Naive thymus-derived CD4-positive, alpha-beta T cell (primary cell): ENCODE results near the gene IL3. TPM values are rescaled to one million over a fixed set of nuclear protein-coding genes. Genes with fewer than 3 reads are reported as not detected.

ENCODE experiments used
- ATAC-seq: fragments of 150-1000 bp; cut with Tn5 transposase; 2 replicates; pipeline ENCODE4 v1.10.0; 2021; ENCODE audit warnings: mild to moderate bottlenecking, moderate library complexity
- CTCF ChIA-PET: fragments of 350-600 bp; sonication (Branson Sonifier 250); formaldehyde crosslinking; loops from one replicate; lab custom pipeline; 2021; ENCODE audit warnings: antibody characterized with exemption; lab: Charles Lee
- POLR2A ChIA-PET: fragments of 350-600 bp; sonication (Branson Sonifier 250); formaldehyde crosslinking; loops from one replicate; lab custom pipeline; 2021; ENCODE audit warnings: antibody characterized with exemption, inconsistent platforms; lab: Charles Lee
- DNase-seq, 9 donors: peaks; one replicate each; pipeline versions ENCODE4 v3.0.0 to v3.0.0-alpha.2; 2020 to 2022; ENCODE audit warnings: mixed read lengths in 1 of 9
- H3K27ac ChIP-seq: one replicate; pipeline ENCODE4 v1.7.0; 2013; ENCODE audit warnings: mild to moderate bottlenecking, low read depth, low read length, moderate library complexity
- H3K27me3 ChIP-seq, 2 donors: one replicate each; pipeline ENCODE4 v1.7.0; 2013; ENCODE audit warnings: low read length in 2 of 2, mild to moderate bottlenecking in 2 of 2, moderate library complexity in 2 of 2; ENCODE audit not compliant: control insufficient read depth in 2 of 2, insufficient read depth in 2 of 2
- H3K36me3 ChIP-seq, 3 experiments: 1 replicate in 2 of 3; 2 replicates in 1 of 3; pipeline ENCODE4 v1.7.0; 2013; ENCODE audit warnings: low read length in 3 of 3, mild to moderate bottlenecking in 3 of 3, moderate library complexity in 1 of 3; ENCODE audit not compliant: insufficient read depth in 3 of 3, control insufficient read depth in 2 of 3
- H3K4me1 ChIP-seq, 2 donors: one replicate each; pipeline ENCODE4 v1.7.0; 2013; ENCODE audit warnings: low read length in 2 of 2, mild to moderate bottlenecking in 2 of 2, moderate library complexity in 1 of 2; ENCODE audit not compliant: control insufficient read depth in 2 of 2, insufficient read depth in 2 of 2
- H3K4me3 ChIP-seq: 2 replicates; pipeline ENCODE4 v1.7.0; 2013; ENCODE audit warnings: mild to moderate bottlenecking, low read length
- H3K9me3 ChIP-seq, 3 experiments: 1 replicate in 2 of 3; 2 replicates in 1 of 3; pipeline ENCODE4 v1.7.0; 2013; ENCODE audit warnings: low read length in 3 of 3; ENCODE audit not compliant: control insufficient read depth in 2 of 3
- H3K27ac Mint-ChIP-seq, 9 donors: one replicate each; pipeline ENCODE4 v1.8.0; 2020 to 2022; ENCODE audit warnings: mixed read lengths in 9 of 9, mild to moderate bottlenecking in 8 of 9, moderate library complexity in 5 of 9, inconsistent platforms in 2 of 9
- H3K27me3 Mint-ChIP-seq, 5 donors: one replicate each; pipeline ENCODE4 v1.8.0; 2021 to 2022; ENCODE audit warnings: mixed read lengths in 5 of 5, mild to moderate bottlenecking in 1 of 5
- H3K36me3 Mint-ChIP-seq, 5 donors: one replicate each; pipeline ENCODE4 v1.8.0; 2020 to 2022; ENCODE audit warnings: mixed read lengths in 5 of 5, mild to moderate bottlenecking in 3 of 5, inconsistent platforms in 1 of 5
- H3K4me1 Mint-ChIP-seq, 7 donors: one replicate each; pipeline ENCODE4 v1.8.0; 2020 to 2022; ENCODE audit warnings: mixed read lengths in 7 of 7, mild to moderate bottlenecking in 3 of 7, inconsistent platforms in 1 of 7
- H3K4me3 Mint-ChIP-seq, 10 donors: one replicate each; pipeline ENCODE4 v1.8.0; 2020 to 2022; ENCODE audit warnings: mild to moderate bottlenecking in 10 of 10, mixed read lengths in 10 of 10, moderate library complexity in 6 of 10, inconsistent platforms in 2 of 10
- H3K9me3 Mint-ChIP-seq, 11 donors: one replicate each; pipeline ENCODE4 v1.8.0; 2020 to 2022; ENCODE audit warnings: mixed read lengths in 11 of 11, mild to moderate bottlenecking in 4 of 11, inconsistent platforms in 1 of 11, moderate library complexity in 1 of 11
- intact Hi-C, 2 donors: fragments of 100-400 bp; cut with micrococcal nuclease; formaldehyde crosslinking; loops; one replicate each; pipeline ENCODE4 v1.15.1; 2023
- polyA plus RNA-seq, 2 donors: library from polyadenylated mRNA; unstranded; fragments of 300-500 nt; fragmentation: Illumina TruSeq; gene quantifications; one replicate each; pipeline ENCODE4 v1.2.3, GENCODE V29; 2021
- total RNA-seq, 6 experiments: library from RNA in 5 of 6; stranded (reverse) in 5 of 6; gene quantifications; 1 replicate in 5 of 6; 2 replicates in 1 of 6; pipeline ENCODE4 v1.2.3 and lab custom pipeline; 2021 to 2026

Gene IL3
- total and polyA plus RNA-seq, 7 experiments from 2014 or later, result 1.3 TPM; not detected in 6

GRCh38 chr5:132065951-132066701, 5.7 kb downstream of the IL3 start:
- CTCF ChIA-PET, result interaction anchor here (0.9 kb wide), 1 partner anchor 256 kb away, joined by 3 read pairs; no protein-coding TSS in a partner anchor
- H3K4me3 ChIP-seq, result no peak overlapping the region
- no peaks in the 10 kb centered on the region for H3K9me3 ChIP-seq
- DNase-seq, result no peak
- Mint-ChIP-seq H3K4me1 (peaks cover 0 to 64% (median 5%) of the 10 kb centered on the region in 7 donors), H3K27ac (peak overlapping the region in 2 of 9 donors; percentile 21 to 53), H3K4me3 (no peak overlapping the region), H3K36me3 (peaks cover 0 to 2% (median 0%) of the 10 kb centered on the region in 5 donors), H3K27me3 (no peaks in the 10 kb centered on the region), H3K9me3 (no peaks in the 10 kb centered on the region)
- ATAC-seq, result no peak
- H3K36me3 ChIP-seq, result no peaks in the 10 kb centered on the region
- H3K27me3 ChIP-seq, result no peaks in the 10 kb centered on the region
- intact Hi-C loops, result loop anchor here (2.0 to 10.0 kb wide), 6 partner anchors 69 to 429 kb away; partner anchors contain the start of gene IRF1 (in 1 of the 2)
- H3K4me1 ChIP-seq, result peaks cover 0 to 9% of the 10 kb centered on the region in 2 donors
- POLR2A ChIA-PET, result no interaction called here
- H3K27ac ChIP-seq, result no peak overlapping the region

GRCh38 chr5:132066871-132067270, 6.4 kb downstream of the IL3 start:
- ATAC-seq, result no peak
- no peak for DNase-seq
- Histone ChIP-seq H3K27me3 (no peaks in the 10 kb centered on the region), H3K27ac (no peak overlapping the region), H3K36me3 (no peaks in the 10 kb centered on the region), H3K4me3 (no peak overlapping the region), H3K4me1 (peaks cover 0 to 9% of the 10 kb centered on the region in 2 donors), H3K9me3 (no peaks in the 10 kb centered on the region)
- H3K4me3 Mint-ChIP-seq, result no peak overlapping the region
- peaks cover 0 to 2% (median 0%) of the 10 kb centered on the region in 5 donors for H3K36me3 Mint-ChIP-seq
- ChIA-PET CTCF (no interaction called here), POLR2A (no interaction called here)
- H3K27ac Mint-ChIP-seq, result no peak overlapping the region
- no peaks in the 10 kb centered on the region for H3K27me3 Mint-ChIP-seq
- no peaks in the 10 kb centered on the region for H3K9me3 Mint-ChIP-seq
- intact Hi-C loops, result loop anchor here (10.0 kb wide), 3 partner anchors 108 to 428 kb away; partner anchors contain the start of gene IRF1 (in 1 of the 2)
- peaks cover 0 to 61% (median 5%) of the 10 kb centered on the region in 7 donors for H3K4me1 Mint-ChIP-seq

GRCh38 chr5:132067451-132067850, 7.0 kb downstream of the IL3 start:
- DNase-seq (no peak), ATAC-seq (no peak)
- H3K36me3 ChIP-seq, result no peaks in the 10 kb centered on the region
- Mint-ChIP-seq H3K27me3 (no peaks in the 10 kb centered on the region), H3K27ac (no peak overlapping the region), H3K36me3 (peaks cover 0 to 2% (median 0%) of the 10 kb centered on the region in 5 donors), H3K4me1 (peaks cover 0 to 66% (median 5%) of the 10 kb centered on the region in 7 donors), H3K4me3 (no peak overlapping the region), H3K9me3 (no peaks in the 10 kb centered on the region)
- H3K4me3 ChIP-seq, result no peak overlapping the region
- intact Hi-C loops, result loop anchor here (10.0 kb wide), 3 partner anchors 107 to 427 kb away; partner anchors contain the start of gene IRF1 (in 1 of the 2)
- H3K27ac ChIP-seq, result no peak overlapping the region
- H3K4me1 ChIP-seq, result peaks cover 0 to 9% of the 10 kb centered on the region in 2 donors
- ChIA-PET POLR2A (no interaction called here), CTCF (no interaction called here)
- H3K27me3 ChIP-seq, result no peaks in the 10 kb centered on the region
- H3K9me3 ChIP-seq, result no peaks in the 10 kb centered on the region

DNA sequence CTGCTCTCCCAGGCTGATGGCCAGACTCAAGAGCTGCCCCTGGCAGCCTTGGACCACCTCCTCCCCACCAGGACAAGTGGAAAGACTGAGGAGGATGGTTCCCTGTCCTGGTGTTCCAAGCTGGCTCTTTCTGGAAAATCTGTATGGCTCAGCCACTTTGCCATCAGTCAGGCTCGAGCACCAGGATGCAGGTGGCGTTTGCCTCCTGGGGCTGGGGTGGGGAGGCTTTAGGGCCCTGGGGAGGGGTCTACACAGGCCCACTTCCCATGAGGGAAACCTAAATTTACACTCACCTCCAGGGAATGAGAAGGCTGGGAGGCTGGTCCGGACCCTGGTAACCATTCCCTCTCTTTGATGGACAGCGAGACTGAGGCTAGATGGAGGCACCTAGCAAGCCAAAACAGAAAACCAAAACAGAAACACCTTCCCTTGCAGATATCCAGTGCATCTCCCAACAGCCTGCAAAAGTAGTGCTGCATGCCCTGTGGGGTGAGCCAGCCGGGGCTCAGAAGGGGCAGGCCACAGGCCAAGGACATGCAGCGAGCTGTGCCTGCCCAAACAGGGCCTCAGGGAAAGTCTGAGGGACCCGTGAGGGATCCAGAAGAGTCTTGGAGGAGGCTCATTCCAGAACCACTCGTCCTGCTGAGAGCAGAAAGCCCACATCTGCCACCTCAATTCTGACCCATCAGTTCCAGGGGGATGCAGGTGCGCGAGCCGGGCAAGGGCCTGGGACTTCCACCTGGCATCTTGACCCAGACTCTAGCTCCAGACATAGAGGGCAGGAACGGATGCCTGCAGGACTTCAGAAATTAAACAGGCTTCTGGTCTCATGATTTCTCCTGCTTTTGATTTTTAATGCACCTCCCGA, 7.7 kb downstream of the IL3 start:
- Mint-ChIP-seq H3K27ac (peak overlapping the region in 1 of 9 donors; percentile 48), H3K27me3 (no peaks in the 10 kb centered on the region), H3K4me1 (peaks cover 0 to 67% (median 5%) of the 10 kb centered on the region in 7 donors), H3K36me3 (peaks cover 0 to 2% (median 0%) of the 10 kb centered on the region in 5 donors), H3K9me3 (no peaks in the 10 kb centered on the region), H3K4me3 (no peak overlapping the region)
- H3K9me3 ChIP-seq, result no peaks in the 10 kb centered on the region
- DNase-seq (no peak), ATAC-seq (no peak)
- no peaks in the 10 kb centered on the region for H3K27me3 ChIP-seq
- no peaks in the 10 kb centered on the region for H3K36me3 ChIP-seq
- peaks cover 0 to 12% of the 10 kb centered on the region in 2 donors for H3K4me1 ChIP-seq
- H3K4me3 ChIP-seq, result no peak overlapping the region
- CTCF ChIA-PET, result no interaction called here
- intact Hi-C loops, result loop anchor here (10.0 kb wide), 3 partner anchors 107 to 427 kb away; partner anchors contain the start of gene IRF1 (in 1 of the 2)
- no peak overlapping the region for H3K27ac ChIP-seq
- POLR2A ChIA-PET, result no interaction called here

DNA sequence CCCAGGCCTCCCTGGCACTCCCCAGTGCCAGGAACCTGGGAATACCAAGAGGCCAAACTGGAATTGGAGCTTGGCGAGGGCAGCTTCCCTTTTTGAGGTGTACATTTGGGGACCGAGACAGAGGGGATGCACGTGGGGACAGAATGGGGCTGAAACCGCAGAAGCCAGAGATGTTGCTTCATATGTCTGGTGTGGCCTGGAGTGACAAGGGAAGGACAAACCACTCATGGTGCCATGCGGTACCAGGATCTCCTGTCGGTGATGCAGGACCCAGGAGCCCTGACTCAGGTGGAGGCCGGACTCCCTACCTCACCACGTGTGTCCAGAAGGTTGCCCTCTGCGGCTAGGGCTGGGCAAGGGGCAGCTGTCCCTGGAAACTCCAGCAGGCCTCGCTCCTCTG, 9.1 kb downstream of the IL3 start:
- H3K27ac Mint-ChIP-seq, result no peak overlapping the region
- ChIA-PET CTCF (no interaction called here), POLR2A (no interaction called here)
- no peak overlapping the region for H3K4me3 ChIP-seq
- no peak overlapping the region for H3K27ac ChIP-seq
- intact Hi-C loops, result loop anchor here (10.0 kb wide), 3 partner anchors 105 to 425 kb away; partner anchors contain the start of gene IRF1 (in 1 of the 2)
- H3K27me3 ChIP-seq, result no peaks in the 10 kb centered on the region
- no peaks in the 10 kb centered on the region for H3K27me3 Mint-ChIP-seq
- H3K4me1 Mint-ChIP-seq, result peaks cover 0 to 67% (median 3%) of the 10 kb centered on the region in 7 donors
- no peaks in the 10 kb centered on the region for H3K9me3 ChIP-seq
- DNase-seq (no peak), ATAC-seq (peak; percentile 7)
- H3K36me3 ChIP-seq, result no peaks in the 10 kb centered on the region
- H3K4me3 Mint-ChIP-seq, result no peak overlapping the region
- peaks cover 0 to 2% (median 0%) of the 10 kb centered on the region in 5 donors for H3K36me3 Mint-ChIP-seq
- H3K9me3 Mint-ChIP-seq, result no peaks in the 10 kb centered on the region
- H3K4me1 ChIP-seq, result peaks cover 0 to 13% of the 10 kb centered on the region in 2 donors

DNA sequence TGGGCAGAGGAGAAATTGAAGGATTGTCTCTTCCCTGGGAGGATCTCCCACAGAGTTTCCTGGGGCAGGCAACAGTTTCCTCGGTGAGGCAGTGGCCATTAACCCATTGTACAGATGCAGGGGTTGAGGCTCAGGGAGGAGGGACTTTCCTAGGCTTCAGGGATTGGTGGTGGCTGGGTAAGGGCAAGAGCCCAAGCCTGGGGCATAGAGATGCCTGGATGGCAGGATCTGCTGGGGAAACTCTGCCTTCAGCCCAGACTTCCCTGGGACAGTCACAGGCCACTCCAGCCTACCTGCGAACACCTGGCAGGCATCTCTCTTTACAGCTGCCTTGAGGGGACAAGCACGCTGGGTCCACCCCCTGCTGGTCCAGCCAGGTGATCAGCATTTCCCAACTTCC, 9.5 kb downstream of the IL3 start:
- H3K4me1 ChIP-seq, result peaks cover 0 to 10% of the 10 kb centered on the region in 2 donors
- Mint-ChIP-seq H3K27me3 (no peaks in the 10 kb centered on the region), H3K4me1 (peaks cover 0 to 67% (median 3%) of the 10 kb centered on the region in 7 donors), H3K36me3 (peaks cover 0 to 2% (median 0%) of the 10 kb centered on the region in 5 donors), H3K27ac (no peak overlapping the region), H3K9me3 (no peaks in the 10 kb centered on the region), H3K4me3 (no peak overlapping the region)
- DNase-seq (no peak), ATAC-seq (no peak)
- POLR2A ChIA-PET, result no interaction called here
- H3K36me3 ChIP-seq, result no peaks in the 10 kb centered on the region
- H3K27ac ChIP-seq, result no peak overlapping the region
- intact Hi-C loops, result loop anchor here (10.0 kb wide), 3 partner anchors 105 to 425 kb away; partner anchors contain the start of gene IRF1 (in 1 of the 2)
- no peak overlapping the region for H3K4me3 ChIP-seq
- no peaks in the 10 kb centered on the region for H3K9me3 ChIP-seq
- CTCF ChIA-PET, result no interaction called here
- no peaks in the 10 kb centered on the region for H3K27me3 ChIP-seq
